Dermis blood vessel endothelial cell (primary cell): ENCODE data around the gene SLC6A2. TPM values are rescaled to one million over a fixed set of nuclear protein-coding genes. Genes with fewer than 3 reads are reported as not detected.

Experiments used
- DNase-seq: peaks from one replicate; pipeline ENCODE4 v3.0.0; 2010
- total RNA-seq: library from RNA; depleted of rRNA; stranded (reverse); fragments of >200 nt; gene quantifications from 2 replicates; pipeline ENCODE4 v1.2.3, GENCODE V29; 2014

SLC6A2 gene
- total RNA-seq, 1 donor from 2014 or later = not detected

GRCh38 chr16:55647798-55648197 lies 8.0 kb upstream of the SLC6A2 start:
- DNase-seq = peak; percentile 6

DNA sequence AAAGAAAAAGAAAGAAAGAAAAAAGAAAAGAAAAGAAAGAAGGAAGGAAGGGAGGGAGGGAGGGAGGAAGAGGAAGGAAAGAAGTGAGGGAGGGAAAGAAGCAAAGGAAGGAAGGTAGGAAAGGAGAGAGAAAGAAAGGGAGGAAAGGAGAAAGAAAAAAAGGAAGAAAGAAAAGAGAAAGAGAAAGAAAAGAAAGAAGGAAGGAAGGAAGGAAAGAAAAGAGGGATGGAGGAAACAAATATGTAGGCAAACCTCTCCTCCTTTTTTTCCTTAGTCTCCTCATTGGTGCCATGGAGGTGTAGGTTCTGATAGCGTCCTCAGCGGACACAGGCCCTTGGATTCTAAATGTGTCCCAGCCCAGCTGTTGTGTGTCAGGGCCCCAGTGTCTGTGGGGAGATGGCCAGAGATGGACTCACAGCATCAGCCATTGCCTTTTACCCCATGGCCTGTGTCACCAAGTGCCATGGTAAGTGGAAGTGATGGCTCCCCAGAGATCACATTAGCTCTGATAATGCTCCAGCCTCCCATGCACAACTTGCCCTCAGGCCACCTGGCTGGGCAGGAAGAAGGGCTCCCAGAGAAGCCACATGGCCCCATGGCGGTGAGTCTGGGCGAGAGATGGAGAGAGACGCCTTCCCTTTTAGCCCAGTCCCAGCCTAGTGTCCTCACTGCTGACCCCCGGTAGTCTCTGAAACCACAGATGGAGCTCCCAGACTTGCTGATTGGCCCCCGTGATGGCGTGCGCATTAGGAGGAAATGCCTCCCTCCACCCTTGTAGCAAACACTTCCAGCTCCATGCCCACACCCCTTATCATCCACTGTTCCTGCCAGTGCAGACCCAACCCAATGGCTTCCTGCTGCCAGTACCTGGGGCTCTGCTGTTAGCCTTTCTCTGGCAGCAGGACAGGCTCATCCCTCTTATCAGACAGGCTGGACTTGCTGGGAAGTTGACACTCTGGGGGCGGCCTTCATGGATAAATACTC lies 3.7 kb upstream of the SLC6A2 start:
- DNase-seq = no peak

DNA sequence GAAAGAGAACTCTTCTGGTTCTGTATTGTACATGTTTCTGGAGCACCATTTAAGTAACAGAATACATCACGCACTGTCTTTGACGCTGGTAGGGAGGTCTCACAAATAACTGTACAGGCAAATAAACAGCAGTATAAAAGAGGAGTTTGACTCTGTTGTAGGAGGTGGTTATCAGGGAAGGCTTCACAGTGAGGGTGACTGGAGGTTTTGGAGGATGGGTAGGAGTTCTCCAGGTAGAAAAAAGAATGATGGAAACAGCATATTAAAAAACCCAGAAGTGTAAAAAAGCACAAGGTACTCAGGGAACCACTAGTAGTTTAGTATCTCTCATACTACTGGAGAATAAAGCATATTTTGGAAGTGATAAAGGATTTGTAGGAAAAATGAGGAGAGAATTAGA lies 2.7 kb upstream of the SLC6A2 start:
- no peak for DNase-seq

- peak; percentile 2 for DNase-seq
These were observed 349 bp upstream of the SLC6A2 start for GRCh38 chr16:55655381-55655896.

- DNase-seq = peak; percentile 7
These were observed 904 bp downstream of the SLC6A2 start for GRCh38 chr16:55656691-55657092.

GRCh38 chr16:55657616-55658015 lies 1.8 kb downstream of the SLC6A2 start:
- no peak for DNase-seq

DNA sequence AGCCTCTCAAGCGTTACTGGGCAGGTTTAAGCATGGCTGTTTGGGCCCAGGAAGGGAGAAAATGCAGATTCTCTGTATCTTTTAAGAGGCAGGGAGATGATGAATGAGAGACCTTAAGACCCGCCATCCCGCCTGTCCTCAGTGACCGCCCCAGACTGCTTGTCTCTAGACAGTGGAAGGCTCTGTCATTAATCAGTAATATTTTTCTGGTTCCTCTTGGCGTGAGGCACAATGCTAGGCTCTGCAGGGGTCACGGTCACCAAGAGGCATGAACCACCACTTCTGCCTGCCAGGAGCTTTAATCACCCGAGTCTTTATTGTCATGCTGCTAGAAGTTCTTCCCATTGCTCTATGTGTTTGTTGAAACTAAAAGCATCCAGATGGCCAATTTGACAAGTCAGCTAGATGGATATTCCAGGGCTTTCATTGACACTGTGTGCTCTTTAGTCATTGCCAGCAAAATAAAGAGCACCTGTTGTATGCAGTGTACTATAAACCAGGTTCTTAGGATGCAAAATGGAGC lies 3.2 kb downstream of the SLC6A2 start:
- DNase-seq = no peak

DNA sequence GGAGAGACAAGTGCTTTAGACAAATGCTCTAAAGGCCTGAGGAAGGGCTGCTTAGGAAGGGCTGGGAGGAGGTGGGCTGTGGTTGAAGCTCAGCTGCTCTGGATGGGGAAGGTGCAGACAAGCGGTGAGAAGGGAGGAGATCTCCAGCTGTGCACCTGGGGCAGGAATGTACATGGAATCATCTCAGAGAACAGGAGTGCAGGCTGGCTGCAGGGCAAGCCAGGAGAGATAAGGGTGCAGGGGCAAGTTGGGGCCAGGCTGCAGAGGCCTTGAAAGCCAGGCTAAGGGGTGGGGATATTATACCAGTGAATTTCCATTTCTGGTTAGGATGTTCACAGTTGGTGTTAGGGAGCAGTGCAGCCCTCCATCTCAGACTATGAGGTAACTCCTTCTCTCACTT lies 4.2 kb downstream of the SLC6A2 start:
- DNase-seq = no peak

DNA sequence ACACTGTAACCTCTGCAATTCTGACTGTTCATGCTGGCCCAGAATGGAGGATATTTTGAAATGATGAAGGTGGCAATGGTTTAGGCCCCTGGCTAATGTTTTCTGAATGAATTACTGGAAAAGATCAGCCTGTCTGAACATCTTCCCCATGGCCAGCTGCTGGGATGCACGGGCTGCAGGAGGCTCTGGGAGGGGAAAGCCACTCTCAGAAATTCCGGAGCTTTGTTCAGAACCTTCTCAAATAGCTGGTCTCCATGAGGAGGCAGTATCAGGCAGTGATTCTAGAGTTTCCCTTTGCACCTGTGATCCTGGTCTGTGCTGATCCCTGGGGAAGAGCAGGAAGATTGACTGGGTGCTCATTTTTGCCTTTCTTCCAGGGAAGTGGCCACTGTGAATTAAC lies 5.0 kb downstream of the SLC6A2 start:
- DNase-seq = no peak

DNA sequence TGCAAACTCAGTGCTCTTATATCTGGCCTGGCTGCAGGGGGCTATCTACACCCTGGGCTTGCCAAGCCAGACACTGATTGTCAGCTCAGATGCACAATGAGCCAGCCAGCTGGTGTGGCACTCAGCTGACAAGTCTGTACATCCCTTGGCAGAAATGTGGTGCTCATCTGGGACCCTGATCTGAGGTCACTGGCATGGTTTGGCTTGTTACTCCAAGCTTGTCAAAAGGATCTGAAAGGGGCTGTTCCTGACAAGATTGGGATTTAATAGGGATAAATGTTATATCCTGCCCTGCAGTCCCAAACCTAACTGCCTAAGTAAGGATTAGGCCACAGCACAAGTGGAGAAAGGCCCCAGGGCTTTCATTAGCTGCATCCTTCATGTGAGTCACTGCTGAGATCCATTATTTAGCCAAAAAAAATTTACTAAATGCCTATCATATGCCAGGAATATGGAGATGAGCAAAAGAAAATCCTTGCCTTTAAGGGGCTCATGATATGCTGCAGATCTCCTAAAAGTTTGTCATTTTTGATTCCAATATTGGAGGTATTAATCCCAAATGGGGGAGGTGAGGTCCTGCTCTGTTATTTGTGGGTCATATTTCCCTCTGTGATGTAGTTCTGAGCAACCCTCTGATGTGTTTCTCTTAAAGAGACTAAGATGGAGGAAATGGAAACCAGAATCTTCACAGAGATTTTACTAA lies 6.3 kb downstream of the SLC6A2 start:
- no peak for DNase-seq

DNA sequence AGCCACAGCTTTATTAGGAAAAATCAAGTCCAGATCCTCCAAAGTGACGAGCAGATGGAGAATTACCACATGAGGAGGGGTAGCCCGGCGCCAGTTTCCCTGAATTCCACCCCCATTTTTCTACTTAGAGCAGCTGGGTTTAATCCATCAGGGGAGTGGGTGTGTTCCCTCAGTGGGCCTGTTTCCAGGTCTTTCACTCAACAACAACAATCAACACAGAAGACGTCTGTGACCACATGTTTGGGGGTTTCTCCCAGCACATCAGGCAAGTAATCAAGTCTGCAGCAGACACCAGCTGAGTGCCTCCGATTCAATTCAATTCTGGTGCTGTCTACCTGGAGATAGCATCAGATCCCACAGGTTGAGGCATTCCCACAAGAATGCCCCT lies 6.8 kb downstream of the SLC6A2 start:
- no peak for DNase-seq

DNA sequence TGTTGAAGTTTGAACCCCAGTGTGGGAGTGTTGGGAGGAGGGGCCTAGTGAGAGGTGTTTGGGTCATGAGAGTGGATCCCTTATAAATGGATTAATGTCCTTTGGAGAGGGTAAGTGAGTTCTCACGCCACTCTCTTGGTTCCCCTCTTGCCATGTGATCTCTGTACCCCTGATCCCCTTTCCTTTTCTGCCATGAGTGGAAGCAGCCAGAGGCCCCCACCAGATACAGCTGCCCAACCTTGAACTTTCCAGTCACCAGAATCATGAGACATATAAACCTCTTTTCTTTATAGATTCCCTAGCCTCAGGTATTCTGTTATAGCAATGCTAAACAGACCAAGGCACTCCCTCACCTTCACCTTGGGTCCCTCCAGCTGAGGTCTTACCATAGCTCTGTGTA lies 7.4 kb downstream of the SLC6A2 start:
- DNase-seq = no peak

- DNase-seq = no peak
These were observed 8.2 kb downstream of the SLC6A2 start for GRCh38 chr16:55663765-55664677.

- DNase-seq = no peak
These were observed 9.1 kb downstream of the SLC6A2 start for GRCh38 chr16:55664786-55665407.

DNA sequence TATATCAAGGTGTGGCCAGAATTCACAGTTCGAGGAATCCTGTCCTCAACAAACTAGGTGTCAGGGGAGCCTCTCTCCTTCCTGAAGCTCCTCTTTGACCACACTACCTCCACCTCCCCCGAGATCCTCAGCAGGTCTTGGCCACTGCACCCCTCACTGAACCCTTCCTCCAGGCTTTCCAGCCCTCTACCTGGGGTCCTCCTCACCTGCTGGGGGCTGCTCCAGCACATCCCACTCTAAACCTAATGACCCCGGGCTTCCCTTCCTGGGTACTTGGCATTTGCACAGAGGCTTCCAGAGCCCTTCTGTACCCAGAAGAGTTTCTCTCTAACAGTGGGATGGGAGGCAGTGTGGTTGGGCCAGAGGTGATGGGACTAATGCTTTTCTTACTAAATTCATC lies 9.7 kb downstream of the SLC6A2 start:
- no peak for DNase-seq

GRCh38 chr16:55666012-55666411 lies 10.2 kb downstream of the SLC6A2 start:
- no peak for DNase-seq

- no peak for DNase-seq
These were observed 12.0 kb downstream of the SLC6A2 start for GRCh38 chr16:55667753-55668152.

DNA sequence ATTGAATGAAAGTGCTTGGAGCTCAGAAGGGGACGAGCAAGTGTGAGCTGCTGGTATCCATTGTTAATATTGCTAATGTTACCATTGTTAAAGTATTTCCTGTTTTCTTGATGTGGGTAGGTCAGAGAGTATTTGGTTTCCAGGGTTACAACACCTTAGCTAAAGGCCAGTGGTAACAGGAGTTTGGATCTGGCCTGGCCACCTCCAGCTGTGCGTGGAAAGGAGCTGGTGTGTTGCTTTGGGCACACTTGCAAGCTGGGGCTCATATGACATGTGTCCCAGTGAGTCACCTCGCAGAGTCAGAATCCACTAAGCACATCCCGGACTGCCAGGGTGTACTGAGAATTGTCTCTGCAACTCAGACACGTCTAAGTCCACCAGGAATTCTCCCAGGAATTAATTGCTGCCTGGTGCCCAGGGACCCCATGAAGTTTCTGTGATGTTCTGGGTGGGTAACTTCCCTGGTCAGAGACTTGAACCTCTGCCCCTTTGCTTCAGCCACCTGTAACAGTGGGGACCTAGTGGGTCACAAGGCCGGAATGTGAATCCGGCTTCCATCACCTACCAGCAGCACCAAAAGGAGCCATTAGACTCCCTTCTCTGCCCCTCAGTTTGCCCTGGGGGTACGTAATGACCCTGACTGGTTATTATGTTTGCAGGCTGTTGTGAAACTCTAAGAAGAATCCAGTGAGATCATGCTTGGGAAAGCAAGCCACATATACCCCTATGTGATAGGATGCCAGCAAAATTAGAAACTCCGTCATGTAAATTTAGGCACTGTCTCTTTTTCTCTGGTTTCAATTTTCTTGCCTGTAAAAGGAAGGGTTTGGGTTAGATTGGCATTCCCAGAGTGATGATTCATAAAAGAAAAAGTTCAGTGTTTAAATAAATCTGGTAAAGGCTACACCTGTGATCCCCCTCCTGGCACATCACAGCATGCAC lies 12.8 kb downstream of the SLC6A2 start:
- peak; percentile 92 for DNase-seq

GRCh38 chr16:55671206-55671973 lies 15.6 kb downstream of the SLC6A2 start:
- no peak for DNase-seq

GRCh38 chr16:55671974-55672280 lies 16.1 kb downstream of the SLC6A2 start:
- DNase-seq = no peak
